HUES6 (cell line): ENCODE results near the gene ERICH2.
"Not testable (repeated sequence)": the region's sequence is repeated elsewhere in the genome, so short reads cannot be mapped to it uniquely, and the experiment has no call there.

Source experiments
- H3K27ac ChIP-seq: 2 replicates; pipeline ENCODE4 v1.7.0; 2013; ENCODE audit warnings: low read depth, mild to moderate bottlenecking, low read length, inconsistent platforms
- H3K27me3 ChIP-seq: 2 replicates; pipeline ENCODE4 v1.6.1; 2013; ENCODE audit warnings: low read length; ENCODE audit not compliant: control insufficient read depth, insufficient read depth
- H3K36me3 ChIP-seq: 2 replicates; pipeline ENCODE4 v1.6.1; 2013; ENCODE audit warnings: low read length; ENCODE audit not compliant: control insufficient read depth, insufficient read depth
- H3K4me1 ChIP-seq: 2 replicates; pipeline ENCODE4 v1.6.1; 2013; ENCODE audit warnings: low read length; ENCODE audit not compliant: control insufficient read depth, insufficient read depth
- H3K4me3 ChIP-seq: 2 replicates; pipeline ENCODE4 v1.5.1; 2013; ENCODE audit warnings: low read depth, low read length
- H3K9ac ChIP-seq: one replicate; pipeline ENCODE4 v1.6.1; 2013; ENCODE audit warnings: mild to moderate bottlenecking, low read length
- H3K9me3 ChIP-seq: 2 replicates; pipeline ENCODE4 v1.6.1; 2013; ENCODE audit warnings: low read depth, low read length; ENCODE audit not compliant: control insufficient read depth, insufficient read depth

Gene ERICH2

GRCh38 chr2:170770008-170770605 is at the start of gene ERICH2:
Gene ERICH2, plus strand, starts transcription at chr2:170770378. Its CDS starts 304 bp downstream, at chr2:170770682.
- H3K9ac ChIP-seq: peak within 1 kb of the TSS; percentile 91
- H3K27ac ChIP-seq: peak within 1 kb of the TSS; percentile 80
- H3K4me1 ChIP-seq: peaks cover 16% of the 10 kb centered on the region
- peak within 1 kb of the TSS; percentile 80 for H3K4me3 ChIP-seq
- no peaks in the 10 kb centered on the region for H3K9me3 ChIP-seq
- no peaks in the 10 kb centered on the region for H3K36me3 ChIP-seq
- H3K27me3 ChIP-seq: no peaks in the 10 kb centered on the region

GRCh38 chr2:170721678-170722077 is 48.5 kb upstream of the ERICH2 start:
- Histone ChIP-seq H3K4me1 (peaks cover 6% of the 10 kb centered on the region), H3K9ac (no peak overlapping the region), H3K9me3 (no peaks in the 10 kb centered on the region), H3K27me3 (peaks cover 29% of the 10 kb centered on the region), H3K4me3 (no peak overlapping the region), H3K27ac (no peak overlapping the region), H3K36me3 (peaks cover 44% of the 10 kb centered on the region; the same call in 1 of the 2 replicates)

GRCh38 chr2:170722301-170722700 is 47.9 kb upstream of the ERICH2 start:
- Histone ChIP-seq H3K9me3 (no peaks in the 10 kb centered on the region), H3K27ac (no peak overlapping the region), H3K36me3 (peaks cover 38% of the 10 kb centered on the region; the same call in 1 of the 2 replicates), H3K27me3 (peaks cover 24% of the 10 kb centered on the region), H3K9ac (no peak overlapping the region), H3K4me3 (no peak overlapping the region), H3K4me1 (peaks cover 3% of the 10 kb centered on the region)

GRCh38 chr2:170723446-170723958 is 46.7 kb upstream of the ERICH2 start:
- Histone ChIP-seq H3K27ac (no peak overlapping the region), H3K4me1 (no peaks in the 10 kb centered on the region; the same call in 1 of the 2 replicates), H3K4me3 (no peak overlapping the region), H3K9me3 (no peaks in the 10 kb centered on the region; the same call in 1 of the 2 replicates), H3K36me3 (peaks cover 31% of the 10 kb centered on the region; the same call in 1 of the 2 replicates), H3K27me3 (peaks cover 12% of the 10 kb centered on the region; the same call in 1 of the 2 replicates), H3K9ac (no peak overlapping the region)

GRCh38 chr2:170733798-170734600 is 36.2 kb upstream of the ERICH2 start:
- Histone ChIP-seq H3K27ac (no peak overlapping the region), H3K27me3 (no peaks in the 10 kb centered on the region), H3K9ac (no peak overlapping the region), H3K9me3 (peaks cover 3% of the 10 kb centered on the region; the same call in 1 of the 2 replicates), H3K36me3 (no peaks in the 10 kb centered on the region), H3K4me3 (no peak overlapping the region), H3K4me1 (no peaks in the 10 kb centered on the region)

- not testable (repeated sequence) for H3K9ac ChIP-seq, H3K4me3 ChIP-seq, H3K27ac ChIP-seq
Measured at GRCh38 chr2:170734601-170735000, 35.6 kb upstream of the ERICH2 start.

GRCh38 chr2:170736628-170737027 is 33.5 kb upstream of the ERICH2 start:
- H3K4me1 ChIP-seq: no peaks in the 10 kb centered on the region
- peaks cover 3% of the 10 kb centered on the region; the same call in 1 of the 2 replicates for H3K9me3 ChIP-seq
- no peaks in the 10 kb centered on the region for H3K36me3 ChIP-seq
- H3K4me3 ChIP-seq: no peak overlapping the region
- no peaks in the 10 kb centered on the region for H3K27me3 ChIP-seq
- no peak overlapping the region for H3K27ac ChIP-seq
- no peak overlapping the region for H3K9ac ChIP-seq

More at GRCh38 chr2:170734601-170735000, 35.6 kb upstream of the ERICH2 start:
- not testable (repeated sequence) for H3K27me3 ChIP-seq, H3K4me1 ChIP-seq, H3K36me3 ChIP-seq, H3K9me3 ChIP-seq

GRCh38 chr2:170737406-170737805 is 32.8 kb upstream of the ERICH2 start:
- H3K27ac ChIP-seq: no peak overlapping the region
- peaks cover 3% of the 10 kb centered on the region; the same call in 1 of the 2 replicates for H3K9me3 ChIP-seq
- H3K4me3 ChIP-seq: no peak overlapping the region
- no peaks in the 10 kb centered on the region for H3K36me3 ChIP-seq
- no peaks in the 10 kb centered on the region for H3K4me1 ChIP-seq
- H3K9ac ChIP-seq: no peak overlapping the region
- H3K27me3 ChIP-seq: no peaks in the 10 kb centered on the region

GRCh38 chr2:170737821-170738220 is 32.4 kb upstream of the ERICH2 start:
- H3K9me3 ChIP-seq: peaks cover 3% of the 10 kb centered on the region; the same call in 1 of the 2 replicates
- H3K27me3 ChIP-seq: no peaks in the 10 kb centered on the region
- H3K36me3 ChIP-seq: no peaks in the 10 kb centered on the region
- no peak overlapping the region for H3K4me3 ChIP-seq
- no peak overlapping the region for H3K9ac ChIP-seq
- H3K27ac ChIP-seq: no peak overlapping the region
- no peaks in the 10 kb centered on the region for H3K4me1 ChIP-seq

- H3K27me3 ChIP-seq: no peaks in the 10 kb centered on the region
- H3K4me1 ChIP-seq: no peaks in the 10 kb centered on the region
- H3K4me3 ChIP-seq: no peak overlapping the region
- peaks cover 3% of the 10 kb centered on the region; the same call in 1 of the 2 replicates for H3K9me3 ChIP-seq
- no peaks in the 10 kb centered on the region for H3K36me3 ChIP-seq
- no peak overlapping the region for H3K9ac ChIP-seq
- H3K27ac ChIP-seq: no peak overlapping the region
Measured at GRCh38 chr2:170739048-170739447, 31.1 kb upstream of the ERICH2 start.
